ENCODE measurements around the gene SCFD2.

Gene SCFD2

GRCh38 chr4:52879471-52879870 is 486.4 kb downstream of the SCFD2 start:
- no peak for DNase-seq (ENCODE audit: low spot score)
- ChIA-PET POLR2A (ENCODE audit: low non-redundant PET) (no interaction called here), CTCF (no interaction called here)
- no peak for TF ChIP-seq CTCF (conservative IDR thresholded peaks at IDR 0.05; ENCODE audit: low read depth)
- H3K27ac ChIP-seq, result no peak overlapping the region

- DNase-seq (ENCODE audit: low spot score), result no peak
- ChIA-PET CTCF (no interaction called here), POLR2A (ENCODE audit: low non-redundant PET) (no interaction called here)
- H3K27ac ChIP-seq, result no peak overlapping the region
- no peak for TF ChIP-seq CTCF (conservative IDR thresholded peaks at IDR 0.05; ENCODE audit: low read depth)
Observed at GRCh38 chr4:52877694-52878093, 488.2 kb downstream of the SCFD2 start.

GRCh38 chr4:52877036-52877435 is 488.8 kb downstream of the SCFD2 start:
- DNase-seq (ENCODE audit: low spot score), result no peak
- ChIA-PET POLR2A (ENCODE audit: low non-redundant PET) (no interaction called here), CTCF (interaction anchor here (0.8 kb wide), 1 partner anchor 725 kb away, joined by 3 read pairs; no protein-coding TSS in a partner anchor)
- TF ChIP-seq CTCF (conservative IDR thresholded peaks at IDR 0.05; ENCODE audit: low read depth), result no peak
- no peak overlapping the region for H3K27ac ChIP-seq

- CTCF ChIA-PET, result interaction anchor here (0.8 kb wide), 1 partner anchor 724 kb away, joined by 3 read pairs; no protein-coding TSS in a partner anchor
- TF ChIP-seq CTCF (conservative IDR thresholded peaks at IDR 0.05; ENCODE audit: low read depth), result no peak
- no peak overlapping the region for H3K27ac ChIP-seq
- no peak for DNase-seq (ENCODE audit: low spot score)
- POLR2A ChIA-PET (ENCODE audit: low non-redundant PET), result no interaction called here
Observed at GRCh38 chr4:52876069-52876468, 489.8 kb downstream of the SCFD2 start.

- ChIA-PET POLR2A (ENCODE audit: low non-redundant PET) (no interaction called here), CTCF (no interaction called here)
- TF ChIP-seq CTCF (conservative IDR thresholded peaks at IDR 0.05; ENCODE audit: low read depth), result no peak
- no peak for DNase-seq (ENCODE audit: low spot score)
- H3K27ac ChIP-seq, result no peak overlapping the region
Observed at GRCh38 chr4:52874948-52875347, 490.9 kb downstream of the SCFD2 start.

DNA sequence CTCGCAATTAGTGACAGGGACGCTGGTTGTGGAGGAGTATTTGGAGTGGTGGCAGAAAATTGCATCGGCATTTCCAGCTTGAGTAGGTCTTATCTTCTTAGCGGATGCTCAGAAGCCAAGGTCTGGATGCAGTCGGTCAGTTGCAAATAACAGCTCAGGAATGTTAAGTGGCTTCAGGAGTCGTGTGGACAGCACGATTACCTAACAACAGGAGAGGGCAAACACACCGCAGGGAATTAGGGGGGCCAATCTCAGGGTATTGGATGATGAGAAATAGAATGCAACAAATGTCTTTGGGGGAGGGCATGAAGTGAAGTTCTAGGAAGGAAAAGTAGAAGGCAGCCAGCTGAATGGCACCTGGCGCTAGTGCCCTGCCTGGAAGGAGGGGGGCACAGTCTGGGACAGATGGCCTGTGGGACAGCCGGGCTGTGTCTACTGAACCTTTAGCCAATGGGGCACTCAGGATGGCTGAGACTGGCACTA is 492.0 kb downstream of the SCFD2 start:
- ChIA-PET POLR2A (ENCODE audit: low non-redundant PET) (no interaction called here), CTCF (no interaction called here)
- TF ChIP-seq CTCF (conservative IDR thresholded peaks at IDR 0.05; ENCODE audit: low read depth), result no peak
- H3K27ac ChIP-seq, result no peak overlapping the region
- no peak for DNase-seq (ENCODE audit: low spot score)

- no peak for TF ChIP-seq CTCF (conservative IDR thresholded peaks at IDR 0.05; ENCODE audit: low read depth)
- no peak overlapping the region for H3K27ac ChIP-seq
- no peak for DNase-seq (ENCODE audit: low spot score)
- ChIA-PET CTCF (no interaction called here), POLR2A (ENCODE audit: low non-redundant PET) (no interaction called here)
Observed at GRCh38 chr4:52873191-52873590, 492.7 kb downstream of the SCFD2 start.

Data from RWPE1 (cell line).